IPS-11a (cell line): Measurements from ENCODE around the gene SEMA6A.
"Not testable (repeated sequence)": the region's sequence is repeated elsewhere in the genome, so short reads cannot be mapped to it uniquely, and the experiment has no call there.

ENCODE experiments used
- H3K4me3 ChIP-seq: one replicate; pipeline ENCODE4 v1.5.1; 2013; ENCODE audit warnings: low read depth, low read length, control low read depth

The SEMA6A gene

DNA sequence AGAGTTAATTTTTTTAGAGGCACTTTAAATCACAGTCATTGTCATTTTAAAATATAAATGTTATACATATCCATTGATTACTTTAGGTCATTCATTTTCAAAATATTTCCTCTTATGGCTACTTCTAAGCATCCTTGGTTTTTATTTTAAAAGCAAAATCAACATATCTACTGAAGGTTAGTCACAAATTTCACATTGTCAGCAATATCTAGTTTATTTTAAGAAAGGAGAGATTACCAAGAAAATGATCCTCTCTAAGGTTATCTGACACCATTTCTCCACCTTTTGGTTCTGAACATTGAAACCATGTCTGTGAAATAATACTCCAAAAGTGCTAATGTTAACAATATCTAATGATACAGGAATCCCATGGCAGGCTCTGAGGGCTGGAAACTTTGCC lies 24.5 kb downstream of the SEMA6A start:
- H3K4me3 ChIP-seq: no peak overlapping the region

DNA sequence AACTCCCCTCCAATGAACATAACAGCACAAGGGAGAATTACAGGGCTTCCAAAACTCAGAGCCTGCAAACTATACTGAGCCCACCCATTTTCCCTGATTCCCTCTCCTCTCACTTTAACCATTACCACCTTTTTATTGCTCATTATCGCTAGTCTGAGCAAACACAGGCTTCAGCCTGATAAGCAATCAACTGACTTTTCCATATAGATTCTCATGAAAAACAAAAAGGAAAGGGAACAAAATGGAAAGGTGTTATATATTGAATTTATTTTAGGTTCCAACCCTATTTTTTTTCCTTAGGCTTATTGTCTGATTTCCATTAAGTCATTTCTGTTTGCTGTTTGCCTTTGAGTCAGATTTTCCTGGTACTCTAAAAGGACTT lies 27.9 kb downstream of the SEMA6A start:
- H3K4me3 ChIP-seq: no peak overlapping the region

DNA sequence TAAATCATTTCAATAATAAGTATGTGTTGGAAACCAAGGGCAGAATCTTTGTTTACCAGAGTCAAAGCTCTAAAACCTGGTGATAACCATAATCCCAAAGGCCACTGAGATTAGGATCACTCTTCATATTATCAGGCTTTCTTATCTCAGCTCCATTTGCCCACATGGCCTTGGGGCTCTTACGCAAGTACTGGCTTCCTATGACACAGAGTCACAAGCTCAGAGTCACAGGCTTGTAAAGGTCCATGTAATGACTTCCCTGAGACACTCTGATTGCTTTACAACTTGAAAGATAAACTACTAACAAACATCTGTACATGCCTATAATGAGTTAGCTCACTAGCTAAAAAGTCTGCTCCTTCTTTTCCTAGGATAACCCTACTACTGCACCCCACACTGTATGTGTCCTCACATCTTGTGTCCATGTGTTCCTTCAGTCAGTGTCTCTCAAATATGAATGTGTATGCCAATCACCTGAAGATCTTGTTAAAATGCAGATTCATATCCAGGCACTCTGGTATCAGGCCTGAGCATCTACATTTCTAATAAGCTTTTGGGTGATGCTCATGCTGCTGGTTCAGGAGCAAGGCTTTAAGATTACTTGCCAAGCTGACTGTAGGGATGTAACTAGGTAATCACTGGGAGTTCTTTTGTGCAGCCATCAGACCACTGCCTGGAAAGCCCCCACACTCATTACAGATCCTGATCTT lies 28.4 kb downstream of the SEMA6A start:
- H3K4me3 ChIP-seq: no peak overlapping the region

DNA sequence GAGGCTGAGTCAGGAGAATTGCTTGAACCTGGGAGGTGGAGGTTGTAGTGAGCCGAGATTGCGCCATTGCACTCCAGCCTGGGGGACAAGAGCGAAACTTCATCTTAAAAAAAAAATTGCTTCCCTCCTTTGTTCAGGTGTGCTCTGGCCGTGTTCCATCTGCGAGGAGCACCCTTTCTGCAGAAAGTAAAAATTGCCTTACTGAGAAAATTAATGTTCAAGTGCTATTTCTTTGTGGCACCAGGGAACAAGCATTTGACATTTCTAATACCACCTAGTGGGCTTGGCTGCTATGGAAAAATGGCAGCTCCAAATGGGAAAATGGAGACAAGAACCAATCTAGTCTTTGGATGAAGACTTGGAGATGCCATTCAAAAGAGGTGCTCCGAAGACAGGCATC lies 29.2 kb downstream of the SEMA6A start:
- not testable (repeated sequence) for H3K4me3 ChIP-seq

DNA sequence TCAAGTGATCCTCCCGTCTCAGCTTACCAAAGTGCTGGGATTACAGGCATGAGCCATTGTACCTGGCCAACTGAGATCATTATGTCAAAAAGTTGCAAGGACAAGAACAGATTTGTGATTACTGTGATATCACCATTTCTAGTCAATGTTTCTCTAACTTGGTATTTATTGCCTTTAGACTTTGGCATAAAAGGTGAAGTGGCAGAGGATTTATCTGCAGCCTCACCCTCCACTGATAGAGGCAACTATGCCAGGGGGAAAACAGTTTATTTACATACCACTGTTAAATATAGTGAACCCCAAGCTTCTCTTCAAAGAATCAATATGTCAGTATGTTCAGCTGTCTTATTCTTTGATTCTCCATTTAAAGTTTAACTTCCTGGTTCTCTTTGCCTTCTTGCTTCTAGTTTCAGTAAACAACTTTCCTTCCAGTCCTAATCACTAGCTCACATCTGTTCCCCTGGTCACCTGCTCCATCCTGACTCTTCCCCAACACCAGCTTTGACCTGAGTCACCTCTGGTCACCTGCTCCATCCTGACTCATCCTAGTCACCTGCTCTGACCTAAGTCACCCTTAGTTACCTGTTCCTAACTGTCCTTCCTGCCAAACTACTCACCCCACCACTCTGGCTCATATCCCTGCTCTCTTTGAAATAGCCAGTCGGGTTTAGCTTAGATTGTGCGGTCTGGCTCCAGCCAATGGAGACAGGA lies 29.9 kb downstream of the SEMA6A start:
- H3K4me3 ChIP-seq: no peak overlapping the region

DNA sequence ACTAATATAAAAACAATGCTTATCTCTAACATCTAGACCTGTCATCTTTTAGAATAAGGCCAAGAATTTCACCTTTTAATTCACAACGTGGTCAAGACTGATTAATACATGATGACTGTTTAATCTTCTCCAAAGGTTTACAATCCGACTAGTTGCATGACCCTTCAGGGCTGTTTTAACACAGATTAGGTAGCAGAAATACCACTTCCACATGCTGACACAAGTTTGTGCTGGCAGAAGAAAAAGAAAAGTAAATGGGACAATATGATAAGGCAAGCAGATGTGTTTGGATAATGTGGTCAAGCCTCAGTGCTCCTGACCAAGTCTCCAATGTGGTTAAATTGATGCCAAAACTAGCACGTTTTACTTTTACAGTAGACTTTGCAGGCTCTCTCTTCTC lies 31.1 kb downstream of the SEMA6A start:
- H3K4me3 ChIP-seq: no peak overlapping the region

DNA sequence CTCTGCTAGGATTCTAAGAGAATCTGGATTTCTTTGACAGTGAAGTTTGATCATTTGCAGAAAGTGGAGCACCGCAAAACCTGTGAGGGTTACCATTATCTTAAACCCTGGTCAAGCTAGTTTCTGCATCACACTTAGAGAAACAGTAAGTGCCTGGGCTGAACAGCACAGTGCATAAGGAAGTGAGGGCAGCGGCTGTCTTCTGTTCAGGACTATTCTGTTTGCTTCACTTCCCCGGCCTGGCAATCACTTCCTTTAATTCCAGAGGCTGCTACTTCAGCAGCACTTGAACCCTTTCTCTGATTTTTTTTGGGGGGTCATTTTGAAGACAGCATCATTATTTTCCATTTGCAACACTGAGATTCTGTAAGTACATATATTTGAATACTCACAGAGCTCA lies 32.0 kb downstream of the SEMA6A start:
- no peak overlapping the region for H3K4me3 ChIP-seq

DNA sequence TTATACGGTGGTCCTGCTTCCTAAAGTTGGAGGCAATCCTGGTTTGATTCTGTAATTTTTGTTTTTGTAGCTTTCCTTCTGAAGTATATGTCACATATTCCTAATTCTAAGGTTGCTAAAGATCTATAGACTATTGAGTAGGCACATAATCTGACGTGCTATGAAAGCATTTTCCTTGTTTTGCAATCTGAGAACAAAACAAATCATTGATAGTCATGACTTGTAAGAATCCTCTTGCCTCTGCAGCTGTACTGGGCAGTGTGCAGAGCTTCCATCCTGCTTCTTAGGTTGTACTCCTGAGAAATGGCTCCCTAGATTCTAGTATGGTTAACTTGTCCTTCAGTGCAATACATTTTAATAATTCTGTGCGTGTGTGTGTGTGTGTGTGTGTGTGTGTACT lies 35.4 kb downstream of the SEMA6A start:
- no peak overlapping the region for H3K4me3 ChIP-seq

DNA sequence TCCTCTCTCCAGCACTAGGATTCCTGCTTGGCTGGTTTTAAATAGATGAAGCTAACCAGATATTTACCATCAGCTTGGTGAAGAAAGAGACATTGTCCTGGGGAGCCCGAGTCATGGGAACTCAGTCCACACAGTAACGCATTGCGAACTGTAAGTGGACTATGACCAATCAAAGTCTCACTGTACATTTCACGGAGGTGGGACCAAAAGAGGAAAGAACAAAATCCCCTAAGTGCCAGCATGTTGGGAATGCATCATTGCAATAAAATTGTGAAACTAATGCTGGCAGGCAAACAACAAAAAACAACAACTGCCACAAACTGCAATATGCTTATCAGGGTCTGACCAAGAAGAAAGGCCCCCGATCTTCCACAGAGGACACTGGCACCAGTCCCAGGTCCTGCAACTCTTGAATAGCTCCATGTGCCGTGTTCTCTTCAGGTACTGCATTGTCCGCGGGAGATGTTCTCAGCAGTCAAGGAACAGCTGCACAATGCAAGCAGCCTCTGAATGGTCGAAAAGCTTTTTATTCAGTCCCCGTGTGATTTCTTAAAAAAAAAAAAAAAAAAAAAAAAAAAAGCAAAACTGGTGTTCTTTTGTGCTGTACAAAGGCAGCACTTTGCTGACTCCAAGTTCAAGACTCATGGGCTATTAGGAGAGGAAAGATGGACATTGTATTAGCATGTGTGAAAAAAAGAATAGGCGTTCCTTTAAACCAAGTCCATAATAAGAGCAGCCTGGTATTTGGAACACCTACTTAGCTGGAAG lies 38.1 kb downstream of the SEMA6A start:
- no peak overlapping the region for H3K4me3 ChIP-seq

DNA sequence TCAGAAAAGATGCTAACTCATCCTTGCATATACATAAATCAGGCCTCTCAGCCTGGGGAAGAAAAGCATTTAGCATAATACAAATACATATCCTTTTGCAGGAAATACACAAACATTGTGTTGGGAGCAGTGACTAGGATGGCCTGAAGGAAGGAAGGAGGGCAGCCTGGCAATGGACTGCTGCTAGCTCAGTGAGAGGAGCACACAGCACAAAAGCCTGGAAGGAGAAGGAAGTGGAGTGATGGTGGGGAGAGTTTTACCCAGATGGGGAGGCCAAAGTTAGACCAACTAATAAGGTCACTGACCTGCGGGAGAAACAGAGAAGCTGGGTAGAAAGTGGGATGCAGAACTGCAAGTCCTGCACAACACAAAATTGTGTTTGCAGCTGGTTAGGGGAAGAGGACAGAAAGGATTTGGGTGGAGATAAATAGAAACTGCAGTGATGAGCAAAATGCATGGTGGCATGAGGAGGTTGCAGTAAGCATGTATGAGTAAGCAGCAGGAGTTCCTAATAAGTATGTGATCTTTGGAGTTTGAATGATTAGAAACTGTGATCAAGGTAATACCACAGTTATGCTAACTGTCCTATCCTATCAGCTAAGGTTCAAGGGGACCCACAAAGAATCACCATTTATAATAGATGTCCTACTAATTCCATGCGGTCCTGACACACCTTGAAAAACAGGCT lies 39.5 kb downstream of the SEMA6A start:
- no peak overlapping the region for H3K4me3 ChIP-seq

DNA sequence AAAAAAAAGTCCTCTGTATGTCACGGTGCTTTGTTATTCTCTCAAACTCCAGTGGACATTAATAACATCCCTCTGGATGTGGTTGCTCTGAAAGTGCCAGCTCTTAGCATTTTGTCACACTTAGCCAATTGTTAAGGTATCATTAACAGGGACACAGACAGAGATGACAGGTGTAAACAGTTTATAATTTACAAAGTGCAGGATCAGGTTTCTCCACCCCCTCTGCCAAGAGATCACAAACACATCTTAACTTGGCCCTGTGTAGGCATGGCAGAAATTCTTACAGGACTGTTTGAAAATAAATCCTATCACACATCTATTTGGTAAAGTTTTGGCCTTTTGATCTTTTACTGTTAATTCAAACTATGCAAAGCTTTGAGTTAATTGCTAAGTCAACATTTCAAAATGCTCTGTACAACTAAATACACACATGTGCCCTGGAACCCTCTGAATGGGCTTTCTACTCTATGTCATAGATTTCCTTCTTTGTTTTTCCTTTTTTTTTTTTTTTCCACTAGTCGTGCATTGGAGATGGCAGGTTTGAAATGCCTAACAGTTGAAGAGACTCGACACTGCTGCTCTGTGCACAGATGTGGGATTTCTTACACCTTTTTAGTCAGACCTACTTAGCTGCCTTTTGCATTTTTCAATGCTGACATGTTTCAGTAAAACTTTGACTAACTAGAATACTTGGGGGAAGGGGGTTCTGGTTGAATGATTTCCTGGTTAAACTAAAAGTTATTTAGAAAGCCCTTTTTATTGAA lies 41.7 kb downstream of the SEMA6A start:
- no peak overlapping the region for H3K4me3 ChIP-seq

DNA sequence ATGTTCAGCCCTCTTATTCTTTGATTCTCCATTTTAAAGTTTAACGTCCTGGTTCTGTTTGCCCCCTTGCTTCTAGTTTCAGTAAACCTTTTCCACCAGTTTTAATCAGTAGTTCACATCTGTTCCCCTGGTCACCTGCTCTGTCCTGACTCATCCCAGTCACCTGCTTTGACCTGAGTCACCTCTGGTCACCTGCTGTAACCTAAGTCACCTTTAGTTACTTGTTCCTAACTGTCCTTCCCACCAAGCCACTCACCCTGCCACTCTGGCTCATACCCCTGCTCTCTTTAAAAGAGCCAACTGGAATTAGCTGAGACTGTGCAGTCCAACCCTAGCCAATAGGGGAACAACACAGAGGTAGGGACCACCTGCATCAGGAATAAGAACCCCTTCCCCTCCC lies 43.0 kb downstream of the SEMA6A start:
- no peak overlapping the region for H3K4me3 ChIP-seq

DNA sequence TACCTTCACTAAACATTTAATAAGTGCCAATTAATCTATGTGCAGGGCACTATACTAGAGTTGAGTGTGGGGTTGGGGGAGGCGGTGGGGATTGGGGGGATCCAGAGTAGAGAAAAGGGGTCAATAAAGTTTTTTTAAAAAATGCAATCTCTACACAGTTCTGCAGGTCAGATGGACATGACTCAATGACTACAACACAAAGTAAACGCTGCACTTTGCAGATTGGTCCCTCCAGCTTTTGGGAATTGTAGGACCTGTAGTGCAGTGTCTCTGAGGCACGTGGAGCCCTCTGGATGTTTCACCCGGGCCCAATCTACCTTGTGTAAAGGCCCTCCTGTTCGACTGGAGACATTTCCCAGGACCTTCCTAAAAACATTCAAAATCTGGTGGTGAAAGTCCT lies 43.5 kb downstream of the SEMA6A start:
- H3K4me3 ChIP-seq: no peak overlapping the region

DNA sequence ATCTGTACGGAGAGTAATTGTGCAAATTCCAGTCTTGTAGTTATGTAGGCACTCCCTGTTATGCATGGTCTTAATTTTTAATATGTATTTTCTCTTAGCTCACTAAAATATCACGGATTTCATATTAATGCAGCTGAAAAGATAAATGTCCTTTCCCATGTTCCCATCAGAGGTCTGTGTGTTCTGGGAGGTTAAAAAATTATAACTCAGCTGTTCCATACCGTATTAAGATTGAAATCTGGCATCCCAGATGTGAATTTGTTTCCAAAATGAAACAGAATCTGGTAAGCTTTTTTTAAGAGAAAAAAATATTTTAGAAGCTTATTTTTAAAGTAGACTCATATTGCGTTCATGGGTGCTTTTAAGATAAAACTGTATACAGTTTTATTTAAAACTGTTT lies 44.3 kb downstream of the SEMA6A start:
- no peak overlapping the region for H3K4me3 ChIP-seq

DNA sequence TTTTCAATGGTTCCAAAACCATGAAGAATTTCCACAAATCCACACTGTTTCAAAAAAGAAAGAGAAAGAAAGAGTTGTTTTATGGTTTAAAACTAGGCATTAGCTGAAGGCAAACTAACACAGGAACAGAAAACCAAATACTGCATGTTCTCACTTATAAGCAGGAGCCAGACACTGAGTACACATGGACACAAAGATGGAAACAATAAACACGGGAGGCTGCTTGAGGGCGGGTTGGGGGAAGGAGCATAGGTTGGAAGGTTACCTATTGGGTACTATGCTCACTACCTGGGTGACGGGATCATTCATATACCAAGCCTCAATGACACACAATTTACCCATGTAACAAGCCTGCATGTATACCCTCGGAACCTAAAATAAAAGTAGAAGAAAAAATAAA lies 45.0 kb downstream of the SEMA6A start:
- no peak overlapping the region for H3K4me3 ChIP-seq

DNA sequence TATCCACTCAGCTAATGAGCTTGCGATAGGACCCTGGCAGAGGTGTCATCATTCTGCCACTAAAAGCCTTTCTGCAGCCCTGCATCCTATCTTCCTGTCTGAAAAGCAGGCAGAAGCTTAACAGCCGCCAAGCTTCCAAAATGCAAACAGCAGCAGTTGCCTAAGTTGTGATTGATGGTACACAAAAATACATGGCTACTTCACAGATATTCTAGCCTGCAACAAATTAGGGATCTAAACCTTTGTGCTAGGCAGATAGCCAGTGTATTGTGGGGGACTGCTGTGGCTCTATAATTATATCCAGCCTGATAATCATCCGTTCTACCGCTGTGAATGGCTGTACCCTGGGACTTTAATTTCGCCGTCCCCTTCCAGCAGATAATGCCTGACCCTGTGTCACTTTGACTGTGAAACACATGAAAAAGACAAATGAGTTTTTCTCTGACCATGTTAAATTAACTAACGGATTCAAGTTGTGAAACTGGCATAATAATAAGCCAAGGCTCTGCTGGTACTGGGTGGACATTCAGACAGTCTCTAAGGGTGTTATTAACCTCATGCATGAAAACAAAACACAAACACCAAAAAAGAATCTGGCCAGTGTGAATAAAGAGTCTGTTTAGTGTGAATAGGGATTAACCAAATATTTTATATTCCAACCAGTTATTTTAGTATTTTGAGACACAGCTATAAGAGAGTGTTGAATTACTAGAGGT lies 45.9 kb downstream of the SEMA6A start:
- H3K4me3 ChIP-seq: no peak overlapping the region

DNA sequence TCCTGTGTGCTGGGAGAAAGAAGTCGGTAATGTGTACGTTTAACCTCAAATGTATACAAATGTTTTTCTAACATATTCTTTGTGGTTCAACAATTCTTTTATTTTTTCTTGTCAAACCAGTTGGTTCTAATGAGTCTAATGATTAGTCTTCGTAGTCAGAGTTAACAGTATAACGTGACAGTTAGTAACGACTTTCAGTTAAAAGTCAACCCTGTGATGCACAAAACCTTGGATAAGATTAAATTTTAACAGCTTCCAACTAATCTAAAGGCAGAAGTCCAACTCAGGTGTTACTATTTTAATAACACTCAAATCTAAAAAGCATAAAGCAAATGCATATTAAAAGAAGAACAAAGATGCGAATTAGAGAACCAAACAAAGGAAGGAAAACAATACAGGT lies 47.0 kb downstream of the SEMA6A start:
- H3K4me3 ChIP-seq: no peak overlapping the region

DNA sequence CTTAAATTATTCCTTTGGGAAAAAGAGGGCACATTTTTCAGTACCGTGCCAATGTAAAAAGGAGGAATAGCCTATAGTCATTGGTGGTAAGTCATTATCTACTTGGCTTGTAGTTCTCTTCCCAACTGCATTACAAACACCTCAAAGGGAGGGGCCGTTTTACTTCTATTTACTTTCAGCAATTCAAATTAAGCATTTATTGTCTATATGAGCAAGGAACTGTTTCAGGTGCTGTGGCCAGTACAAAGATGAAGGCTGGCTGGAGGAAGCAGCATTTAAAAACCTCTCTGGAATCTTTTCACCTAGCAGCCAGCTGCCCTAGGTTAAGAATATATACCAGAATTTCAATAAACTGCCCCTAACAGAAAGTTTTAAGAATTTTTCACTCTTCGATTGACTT lies 48.9 kb downstream of the SEMA6A start:
- H3K4me3 ChIP-seq: no peak overlapping the region

DNA sequence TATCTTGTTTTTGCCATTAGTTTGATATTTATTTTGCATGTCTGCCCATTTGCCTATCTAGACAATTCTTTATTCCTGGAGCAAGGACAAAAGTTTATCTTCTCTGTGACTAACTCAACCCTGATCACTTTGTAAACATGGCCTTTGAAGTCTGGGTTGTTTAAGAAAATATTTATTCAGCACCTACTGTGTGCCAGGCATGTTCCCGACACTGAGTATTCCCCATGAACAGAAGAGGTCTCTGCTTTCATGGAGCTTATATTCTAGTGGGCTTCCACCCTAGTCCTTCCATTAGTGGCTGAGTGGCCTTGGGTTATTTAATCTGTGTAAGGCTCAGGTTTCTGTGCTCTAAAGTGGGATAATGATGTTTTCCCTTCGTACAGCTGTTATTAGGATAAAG lies 49.7 kb downstream of the SEMA6A start:
- H3K4me3 ChIP-seq: no peak overlapping the region
